Measurements from ENCODE around the gene TCF3.

TCF3 gene

GRCh38 chr19:1590641-1591397 is 61.6 kb downstream of the TCF3 start:
- TF ChIP-seq CTCF (IDR thresholded peaks at IDR 0.05) (no peak), ZFX (IDR thresholded peaks at IDR 0.05; ENCODE audit: borderline replicate concordance) (no peak)

GRCh38 chr19:1587872-1588271 is 64.5 kb downstream of the TCF3 start:
- no peak for TF ChIP-seq ZFX (IDR thresholded peaks at IDR 0.05; ENCODE audit: borderline replicate concordance)
- TF ChIP-seq CTCF (IDR thresholded peaks at IDR 0.05): no peak
- peak overlapping the region; percentile 99 for H3K27ac ChIP-seq

More at GRCh38 chr19:1590641-1591397, 61.6 kb downstream of the TCF3 start:
- H3K27ac ChIP-seq: peak overlapping the region; percentile 99

- TF ChIP-seq ZFX (IDR thresholded peaks at IDR 0.05; ENCODE audit: borderline replicate concordance) (no peak), CTCF (IDR thresholded peaks at IDR 0.05) (no peak)
- H3K27ac ChIP-seq: no peak overlapping the region
These were observed 67.2 kb downstream of the TCF3 start for GRCh38 chr19:1585243-1585580.

GRCh38 chr19:1584500-1585242 is 67.7 kb downstream of the TCF3 start:
- no peak overlapping the region for H3K27ac ChIP-seq
- TF ChIP-seq ZFX (IDR thresholded peaks at IDR 0.05; ENCODE audit: borderline replicate concordance) (no peak), CTCF (IDR thresholded peaks at IDR 0.05) (no peak)

GRCh38 chr19:1582201-1582600 is 70.2 kb downstream of the TCF3 start:
- H3K27ac ChIP-seq: peak overlapping the region; percentile 25; the same call in 1 of the 2 replicates

GRCh38 chr19:1580957-1581356 is 71.5 kb downstream of the TCF3 start:
- no peak overlapping the region for H3K27ac ChIP-seq
- TF ChIP-seq CTCF (IDR thresholded peaks at IDR 0.05): no peak
- no peak for TF ChIP-seq ZFX (IDR thresholded peaks at IDR 0.05; ENCODE audit: borderline replicate concordance)

More at GRCh38 chr19:1582201-1582600, 70.2 kb downstream of the TCF3 start:
- TF ChIP-seq ZFX (IDR thresholded peaks at IDR 0.05; ENCODE audit: borderline replicate concordance) (no peak), CTCF (IDR thresholded peaks at IDR 0.05) (no peak)

DNA sequence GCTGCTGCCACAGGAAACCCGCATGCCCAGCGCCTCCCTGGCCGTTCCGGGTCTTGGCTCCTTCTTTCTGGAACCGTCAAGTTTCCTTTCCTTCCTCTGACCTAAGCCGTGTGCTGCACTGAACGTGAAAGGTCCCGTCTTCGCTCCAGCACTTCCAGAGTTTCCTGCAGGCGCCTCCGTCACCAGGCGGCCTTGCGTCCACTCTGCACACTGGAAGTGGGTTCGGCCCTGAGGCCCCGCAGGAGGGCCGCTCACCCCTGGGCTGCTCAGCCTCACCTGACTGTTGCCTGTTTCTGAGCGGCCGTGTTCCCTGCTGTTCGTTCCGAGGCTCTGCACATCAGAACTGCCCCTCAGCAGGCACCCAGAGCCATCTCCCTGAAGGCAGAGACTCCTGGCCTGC is 72.0 kb downstream of the TCF3 start:
- TF ChIP-seq ZFX (IDR thresholded peaks at IDR 0.05; ENCODE audit: borderline replicate concordance): no peak
- no peak for TF ChIP-seq CTCF (IDR thresholded peaks at IDR 0.05)
- H3K27ac ChIP-seq: no peak overlapping the region

Measured in 22Rv1 (cell line).